Measurements from ENCODE around the gene CCDC34. TPM values are rescaled to one million over a fixed set of nuclear protein-coding genes. Genes with fewer than 3 reads are reported as not detected.

Gene CCDC34
- polyA plus RNA-seq, 1 donor, result 29.4 TPM

GRCh38 chr11:27405134-27405533 is 42.1 kb upstream of the CCDC34 start:
- 100% methylated on average over 1 of the region's 3 CpGs for whole genome bisulfite sequencing (ENCODE audit: insufficient coverage, low lambda C conversion rate)

GRCh38 chr11:27404427-27404826 is 41.4 kb upstream of the CCDC34 start:
- Histone ChIP-seq H3K27ac (ENCODE audit: low read length) (no peak overlapping the region), H3K4me3 (ENCODE audit: low read length) (no peak overlapping the region), H3K4me1 (ENCODE audit: control insufficient read depth, insufficient read depth, low read length) (peaks cover 6% of the 10 kb centered on the region), H3K36me3 (ENCODE audit: control insufficient read depth, insufficient read depth, low read length) (no peaks in the 10 kb centered on the region), H3K9me3 (ENCODE audit: control insufficient read depth, low read depth, low read length) (no peaks in the 10 kb centered on the region), H3K27me3 (ENCODE audit: control insufficient read depth, insufficient read depth, low read length) (no peaks in the 10 kb centered on the region)
- DNase-seq, result no peak
- WGBS (ENCODE audit: insufficient coverage, low lambda C conversion rate), result no CpG with 5 or more reads among the region's 2 CpGs

More at GRCh38 chr11:27405134-27405533, 42.1 kb upstream of the CCDC34 start:
- no peak overlapping the region for H3K27ac ChIP-seq (ENCODE audit: low read length)
- no peak overlapping the region for H3K4me3 ChIP-seq (ENCODE audit: low read length)
- DNase-seq, result no peak
- H3K27me3 ChIP-seq (ENCODE audit: control insufficient read depth, insufficient read depth, low read length), result no peaks in the 10 kb centered on the region
- no peaks in the 10 kb centered on the region for H3K36me3 ChIP-seq (ENCODE audit: control insufficient read depth, insufficient read depth, low read length)
- H3K4me1 ChIP-seq (ENCODE audit: control insufficient read depth, insufficient read depth, low read length), result peaks cover 6% of the 10 kb centered on the region
- no peaks in the 10 kb centered on the region for H3K9me3 ChIP-seq (ENCODE audit: control insufficient read depth, low read depth, low read length)

- H3K4me1 ChIP-seq (ENCODE audit: control insufficient read depth, insufficient read depth, low read length), result peaks cover 13% of the 10 kb centered on the region
- no peak for DNase-seq
- no CpG with 5 or more reads among the region's 2 CpGs for whole genome bisulfite sequencing (ENCODE audit: insufficient coverage, low lambda C conversion rate)
- H3K9me3 ChIP-seq (ENCODE audit: control insufficient read depth, low read depth, low read length), result no peaks in the 10 kb centered on the region
- H3K36me3 ChIP-seq (ENCODE audit: control insufficient read depth, insufficient read depth, low read length), result no peaks in the 10 kb centered on the region
- H3K27me3 ChIP-seq (ENCODE audit: control insufficient read depth, insufficient read depth, low read length), result no peaks in the 10 kb centered on the region
- no peak overlapping the region for H3K4me3 ChIP-seq (ENCODE audit: low read length)
- no peak overlapping the region for H3K27ac ChIP-seq (ENCODE audit: low read length)
These were observed 40.2 kb upstream of the CCDC34 start for GRCh38 chr11:27403195-27403594.

GRCh38 chr11:27402450-27402849 is 39.4 kb upstream of the CCDC34 start:
- no peak for DNase-seq
- H3K9me3 ChIP-seq (ENCODE audit: control insufficient read depth, low read depth, low read length), result no peaks in the 10 kb centered on the region
- no peaks in the 10 kb centered on the region for H3K36me3 ChIP-seq (ENCODE audit: control insufficient read depth, insufficient read depth, low read length)
- peaks cover 21% of the 10 kb centered on the region for H3K4me1 ChIP-seq (ENCODE audit: control insufficient read depth, insufficient read depth, low read length)
- no peak overlapping the region for H3K27ac ChIP-seq (ENCODE audit: low read length)
- no peaks in the 10 kb centered on the region for H3K27me3 ChIP-seq (ENCODE audit: control insufficient read depth, insufficient read depth, low read length)
- H3K4me3 ChIP-seq (ENCODE audit: low read length), result no peak overlapping the region
- no CpG with 5 or more reads among the region's 2 CpGs for WGBS (ENCODE audit: insufficient coverage, low lambda C conversion rate)

GRCh38 chr11:27401833-27402316 is 38.9 kb upstream of the CCDC34 start:
- Histone ChIP-seq H3K4me3 (ENCODE audit: low read length) (no peak overlapping the region), H3K27me3 (ENCODE audit: control insufficient read depth, insufficient read depth, low read length) (no peaks in the 10 kb centered on the region), H3K27ac (ENCODE audit: low read length) (no peak overlapping the region), H3K36me3 (ENCODE audit: control insufficient read depth, insufficient read depth, low read length) (no peaks in the 10 kb centered on the region), H3K9me3 (ENCODE audit: control insufficient read depth, low read depth, low read length) (no peaks in the 10 kb centered on the region), H3K4me1 (ENCODE audit: control insufficient read depth, insufficient read depth, low read length) (peaks cover 25% of the 10 kb centered on the region)
- no peak for DNase-seq
- WGBS (ENCODE audit: insufficient coverage, low lambda C conversion rate), result 38% methylated on average over 2 of the region's 5 CpGs

- Histone ChIP-seq H3K4me3 (ENCODE audit: low read length) (no peak overlapping the region), H3K4me1 (ENCODE audit: control insufficient read depth, insufficient read depth, low read length) (peaks cover 30% of the 10 kb centered on the region), H3K9me3 (ENCODE audit: control insufficient read depth, low read depth, low read length) (no peaks in the 10 kb centered on the region), H3K36me3 (ENCODE audit: control insufficient read depth, insufficient read depth, low read length) (no peaks in the 10 kb centered on the region), H3K27me3 (ENCODE audit: control insufficient read depth, insufficient read depth, low read length) (no peaks in the 10 kb centered on the region), H3K27ac (ENCODE audit: low read length) (no peak overlapping the region)
- DNase-seq, result peak in 1 of 2 donors; percentile 54
- WGBS (ENCODE audit: insufficient coverage, low lambda C conversion rate), result 93% methylated on average over 4 of the region's 5 CpGs
These were observed 38.3 kb upstream of the CCDC34 start for GRCh38 chr11:27401280-27401832.

GRCh38 chr11:27398400-27398770 is 35.4 kb upstream of the CCDC34 start:
- Histone ChIP-seq H3K9me3 (ENCODE audit: control insufficient read depth, low read depth, low read length) (no peaks in the 10 kb centered on the region), H3K27ac (ENCODE audit: low read length) (no peak overlapping the region)
- no CpG with 5 or more reads among the region's 3 CpGs for WGBS (ENCODE audit: insufficient coverage, low lambda C conversion rate)

GRCh38 chr11:27397624-27398399 is 34.8 kb upstream of the CCDC34 start:
- WGBS (ENCODE audit: insufficient coverage, low lambda C conversion rate), result 58% methylated on average over 3 of the region's 9 CpGs
- Histone ChIP-seq H3K9me3 (ENCODE audit: control insufficient read depth, low read depth, low read length) (no peaks in the 10 kb centered on the region), H3K27ac (ENCODE audit: low read length) (peak overlapping the region; percentile 91), H3K4me3 (ENCODE audit: low read length) (no peak overlapping the region), H3K27me3 (ENCODE audit: control insufficient read depth, insufficient read depth, low read length) (no peaks in the 10 kb centered on the region), H3K36me3 (ENCODE audit: control insufficient read depth, insufficient read depth, low read length) (no peaks in the 10 kb centered on the region), H3K4me1 (ENCODE audit: control insufficient read depth, insufficient read depth, low read length) (peaks cover 59% of the 10 kb centered on the region)
- peak in 1 of 2 donors; percentile 50 for DNase-seq

More at GRCh38 chr11:27398400-27398770, 35.4 kb upstream of the CCDC34 start:
- no peaks in the 10 kb centered on the region for H3K36me3 ChIP-seq (ENCODE audit: control insufficient read depth, insufficient read depth, low read length)
- no peak for DNase-seq
- H3K27me3 ChIP-seq (ENCODE audit: control insufficient read depth, insufficient read depth, low read length), result no peaks in the 10 kb centered on the region
- no peak overlapping the region for H3K4me3 ChIP-seq (ENCODE audit: low read length)
- peaks cover 54% of the 10 kb centered on the region for H3K4me1 ChIP-seq (ENCODE audit: control insufficient read depth, insufficient read depth, low read length)

GRCh38 chr11:27396259-27396839 is 33.3 kb upstream of the CCDC34 start:
- DNase-seq, result no peak
- peak overlapping the region; percentile 3 for H3K4me3 ChIP-seq (ENCODE audit: low read length)
- H3K27ac ChIP-seq (ENCODE audit: low read length), result peak overlapping the region; percentile 91
- WGBS (ENCODE audit: insufficient coverage, low lambda C conversion rate), result 25% methylated on average over 1 of the region's 3 CpGs
- no peaks in the 10 kb centered on the region for H3K9me3 ChIP-seq (ENCODE audit: control insufficient read depth, low read depth, low read length)
- no peaks in the 10 kb centered on the region for H3K36me3 ChIP-seq (ENCODE audit: control insufficient read depth, insufficient read depth, low read length)
- H3K27me3 ChIP-seq (ENCODE audit: control insufficient read depth, insufficient read depth, low read length), result no peaks in the 10 kb centered on the region
- peaks cover 66% of the 10 kb centered on the region for H3K4me1 ChIP-seq (ENCODE audit: control insufficient read depth, insufficient read depth, low read length)

- no peaks in the 10 kb centered on the region for H3K27me3 ChIP-seq (ENCODE audit: control insufficient read depth, insufficient read depth, low read length)
- DNase-seq, result peak; percentile 87 to 93
- no peaks in the 10 kb centered on the region for H3K36me3 ChIP-seq (ENCODE audit: control insufficient read depth, insufficient read depth, low read length)
- no peaks in the 10 kb centered on the region for H3K9me3 ChIP-seq (ENCODE audit: control insufficient read depth, low read depth, low read length)
- H3K4me3 ChIP-seq (ENCODE audit: low read length), result peak overlapping the region; percentile 3
- H3K27ac ChIP-seq (ENCODE audit: low read length), result peak overlapping the region; percentile 91
- WGBS (ENCODE audit: insufficient coverage, low lambda C conversion rate), result no CpG with 5 or more reads among the region's 7 CpGs
- peaks cover 70% of the 10 kb centered on the region for H3K4me1 ChIP-seq (ENCODE audit: control insufficient read depth, insufficient read depth, low read length)
These were observed 32.7 kb upstream of the CCDC34 start for GRCh38 chr11:27395556-27396258.

All from large intestine (tissue), 3 donors.